ENCODE results near the gene SESTD1.
"Not testable (repeated sequence)": the region's sequence is repeated elsewhere in the genome, so short reads cannot be mapped to it uniquely, and the experiment has no call there.

SESTD1 gene

DNA sequence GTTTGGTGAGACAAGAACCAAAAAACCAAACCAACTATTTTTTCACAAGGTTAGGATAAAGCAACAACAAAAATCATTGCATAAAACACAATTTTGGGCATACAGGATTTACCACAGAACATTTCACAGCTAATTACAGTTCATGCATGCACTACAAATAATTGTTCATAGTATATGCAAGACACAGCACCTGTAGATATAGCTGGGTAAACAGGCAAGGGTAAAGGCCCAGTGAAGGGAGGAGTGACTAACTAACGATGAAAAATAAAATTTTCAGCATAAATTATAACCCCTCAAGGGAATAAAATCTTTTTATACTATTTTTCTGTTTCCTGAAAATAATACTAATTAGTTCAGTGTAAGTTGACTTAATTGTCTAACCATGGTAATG, 141.4 kb downstream of the SESTD1 start:
- no peak overlapping the region for H3K27ac Mint-ChIP-seq
- peaks cover 15 to 24% of the 10 kb centered on the region in 2 donors for H3K36me3 Mint-ChIP-seq
- no peaks in the 10 kb centered on the region for H3K9me3 Mint-ChIP-seq
- H3K4me1 Mint-ChIP-seq: peaks cover 5 to 7% of the 10 kb centered on the region in 2 donors
- ATAC-seq (replicated peaks) (peak; percentile 83 to 87), DNase-seq (no peak)
- no peaks in the 10 kb centered on the region for H3K27me3 Mint-ChIP-seq
- no peak overlapping the region for H3K4me3 Mint-ChIP-seq

DNA sequence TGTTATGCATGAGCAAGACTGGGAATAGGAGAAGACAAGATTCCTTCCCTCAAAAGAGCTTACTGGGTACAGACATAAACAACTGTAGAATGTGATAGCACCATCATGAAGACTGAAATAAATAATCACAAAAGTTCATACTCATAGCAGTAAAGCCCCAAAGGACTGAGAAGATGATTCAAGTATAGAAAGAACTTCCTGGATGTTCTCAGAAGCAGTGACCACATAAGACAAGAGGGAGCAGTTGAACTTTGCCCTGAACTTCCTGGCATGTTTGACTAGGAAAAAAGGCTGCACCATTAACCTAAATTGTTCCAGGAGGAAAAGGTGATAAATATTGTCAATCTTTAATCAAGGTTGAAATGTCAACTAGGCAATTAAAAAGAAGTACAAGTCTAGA, 156.9 kb downstream of the SESTD1 start:
- no peak for DNase-seq

DNA sequence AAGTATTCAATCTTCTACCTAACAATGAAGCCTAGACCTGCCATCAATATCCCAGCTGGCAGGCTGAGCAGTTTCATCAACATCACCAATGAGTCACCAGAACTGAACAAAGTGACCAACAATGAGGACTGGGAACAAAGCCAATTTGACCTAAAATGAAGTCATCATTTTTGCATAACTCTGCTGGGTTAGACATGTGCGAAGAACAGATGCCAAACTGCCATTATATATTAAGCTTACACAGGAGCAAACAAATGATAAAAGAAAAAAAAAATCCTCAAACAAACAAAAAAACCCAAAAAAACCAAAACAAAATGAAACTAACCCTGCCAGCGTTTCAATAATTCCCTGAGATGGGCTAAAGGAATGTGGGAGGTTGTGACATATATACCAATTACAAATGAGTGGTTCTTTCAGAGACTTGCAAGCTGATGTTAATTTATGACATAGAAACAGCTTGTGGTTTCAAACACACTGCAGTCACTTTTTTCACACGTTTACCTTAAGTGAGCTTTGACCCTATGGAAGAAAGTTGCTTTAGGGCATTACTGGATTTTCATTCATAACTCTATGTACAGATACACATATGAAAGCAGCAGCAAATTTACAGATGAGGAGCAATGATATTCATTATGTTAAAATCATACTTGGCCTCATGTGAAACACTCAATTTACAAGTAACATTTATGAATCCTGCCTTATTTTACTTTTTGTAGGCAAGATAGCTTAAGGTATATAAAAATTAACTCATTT, 157.8 kb downstream of the SESTD1 start:
- no peaks in the 10 kb centered on the region for H3K9me3 Mint-ChIP-seq
- peaks cover 3 to 13% of the 10 kb centered on the region in 2 donors for H3K4me1 Mint-ChIP-seq
- H3K27me3 Mint-ChIP-seq: no peaks in the 10 kb centered on the region
- no peak overlapping the region for H3K4me3 Mint-ChIP-seq
- H3K36me3 Mint-ChIP-seq: peaks cover 19 to 21% of the 10 kb centered on the region in 2 donors
- DNase-seq (no peak), ATAC-seq (replicated peaks) (no peak)
- no peak overlapping the region for H3K27ac Mint-ChIP-seq

More for the DNA sequence above, 156.9 kb downstream of the SESTD1 start:
- H3K4me1 Mint-ChIP-seq: peaks cover 3 to 13% of the 10 kb centered on the region in 2 donors
- ATAC-seq (replicated peaks): no peak
- H3K27me3 Mint-ChIP-seq: no peaks in the 10 kb centered on the region
- H3K27ac Mint-ChIP-seq: no peak overlapping the region
- peaks cover 28 to 30% of the 10 kb centered on the region in 2 donors for H3K36me3 Mint-ChIP-seq
- H3K4me3 Mint-ChIP-seq: no peak overlapping the region
- no peaks in the 10 kb centered on the region for H3K9me3 Mint-ChIP-seq

DNA sequence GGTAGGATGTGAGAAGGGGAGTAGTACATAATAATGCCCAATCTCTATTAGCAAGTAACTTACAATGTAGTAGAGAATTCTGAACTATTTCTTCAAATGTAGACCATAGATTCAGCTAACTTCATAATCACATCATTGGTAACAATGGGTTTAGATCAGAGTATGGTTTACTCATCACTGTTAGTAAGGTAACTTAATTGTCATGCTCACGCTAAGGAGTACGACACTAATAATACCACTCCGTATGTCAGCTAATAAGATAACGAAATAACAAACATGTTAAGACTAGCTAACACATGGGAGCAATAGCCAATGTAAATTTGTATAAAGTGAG, 158.3 kb downstream of the SESTD1 start:
- Mint-ChIP-seq H3K27me3 (no peaks in the 10 kb centered on the region), H3K4me1 (peaks cover 3 to 13% of the 10 kb centered on the region in 2 donors), H3K36me3 (peaks cover 17 to 19% of the 10 kb centered on the region in 2 donors), H3K4me3 (no peak overlapping the region), H3K9me3 (no peaks in the 10 kb centered on the region), H3K27ac (no peak overlapping the region)
- DNase-seq (no peak), ATAC-seq (replicated peaks) (no peak)

DNA sequence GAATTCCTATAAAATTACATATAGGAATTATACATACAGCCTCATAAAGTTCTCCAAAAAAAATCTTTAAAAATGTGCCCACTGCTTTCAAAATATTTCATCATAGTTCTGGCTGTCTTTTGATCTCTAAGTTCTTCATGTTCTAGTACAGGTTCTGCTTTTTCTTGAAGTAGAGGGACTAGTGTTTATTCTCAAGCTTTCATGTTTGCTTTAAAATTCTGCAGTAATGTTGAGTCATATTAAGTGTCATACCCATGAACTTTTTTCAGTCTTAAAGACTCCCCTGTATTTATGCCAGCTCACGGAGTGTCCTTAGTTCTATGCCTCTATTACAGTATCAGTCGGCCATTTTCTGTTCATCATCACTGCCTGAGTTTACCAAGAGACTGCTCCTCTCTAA, 159.9 kb downstream of the SESTD1 start:
- DNase-seq: no peak
- peaks cover 3 to 13% of the 10 kb centered on the region in 2 donors for H3K4me1 Mint-ChIP-seq
- H3K27ac Mint-ChIP-seq: no peak overlapping the region
- H3K9me3 Mint-ChIP-seq: no peaks in the 10 kb centered on the region
- no peak overlapping the region for H3K4me3 Mint-ChIP-seq
- no peaks in the 10 kb centered on the region for H3K27me3 Mint-ChIP-seq
- ATAC-seq (replicated peaks): peak; percentile 33 to 48
- H3K36me3 Mint-ChIP-seq: peaks cover 13 to 17% of the 10 kb centered on the region in 2 donors

DNA sequence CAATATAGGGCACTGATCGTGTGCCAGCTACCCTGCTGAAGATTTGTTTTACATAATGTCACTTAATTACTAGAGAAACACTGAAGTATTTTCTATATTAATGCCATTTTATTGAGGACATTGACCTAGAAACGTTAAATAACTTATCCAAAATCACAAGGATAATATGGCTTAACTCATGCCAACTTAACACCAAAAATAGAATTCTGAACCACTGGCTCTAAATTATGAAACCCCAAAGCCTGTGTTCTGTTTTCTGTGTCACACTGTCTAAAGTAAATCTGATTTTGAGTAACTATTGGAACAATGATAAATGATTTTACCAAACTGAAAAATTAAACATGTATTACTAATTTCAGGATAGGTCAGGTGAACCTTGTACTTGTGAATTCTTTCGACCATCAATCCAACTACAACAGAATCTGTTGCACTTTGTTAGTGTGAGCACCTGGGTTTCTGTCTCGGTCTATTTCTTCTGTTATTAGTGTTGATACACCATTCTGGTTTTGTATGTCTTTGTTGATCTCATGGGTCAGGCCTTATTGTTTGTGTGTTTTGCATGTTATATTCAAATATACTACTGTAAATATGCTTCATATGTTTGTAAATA, 166.4 kb downstream of the SESTD1 start:
- peaks cover 22 to 29% of the 10 kb centered on the region in 2 donors for H3K4me1 Mint-ChIP-seq
- DNase-seq: no peak
- H3K9me3 Mint-ChIP-seq: no peaks in the 10 kb centered on the region
- ATAC-seq (replicated peaks): no peak
- H3K4me3 Mint-ChIP-seq: no peak overlapping the region
- no peak overlapping the region for H3K27ac Mint-ChIP-seq
- H3K36me3 Mint-ChIP-seq: no peaks in the 10 kb centered on the region
- H3K27me3 Mint-ChIP-seq: no peaks in the 10 kb centered on the region

DNA sequence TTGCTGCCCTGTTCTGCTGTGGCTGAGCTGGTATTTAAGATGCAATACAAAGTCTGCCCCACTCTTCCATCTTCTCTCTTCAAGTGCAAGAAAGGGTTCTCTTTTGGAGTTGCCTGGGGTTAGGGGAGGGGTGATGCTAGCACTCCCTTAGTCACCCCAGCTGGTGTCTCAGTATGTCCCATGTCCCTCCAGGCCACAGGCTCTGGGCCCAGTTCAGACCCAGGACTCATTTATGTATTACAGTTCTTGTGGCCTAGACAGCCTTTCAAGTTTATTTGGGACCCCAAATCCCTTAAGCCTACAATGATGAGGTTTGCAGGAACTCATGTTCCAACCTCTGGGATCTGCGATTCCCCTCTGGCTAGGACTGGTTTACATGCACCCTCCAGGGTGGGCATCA, 167.5 kb downstream of the SESTD1 start:
- DNase-seq: no peak
- ATAC-seq (replicated peaks): no peak
- Mint-ChIP-seq H3K36me3 (no peaks in the 10 kb centered on the region), H3K4me3 (no peak overlapping the region), H3K9me3 (peaks cover 0 to under 1% of the 10 kb centered on the region in 2 donors), H3K4me1 (peaks cover 22 to 29% of the 10 kb centered on the region in 2 donors), H3K27ac (no peak overlapping the region), H3K27me3 (no peaks in the 10 kb centered on the region)

DNA sequence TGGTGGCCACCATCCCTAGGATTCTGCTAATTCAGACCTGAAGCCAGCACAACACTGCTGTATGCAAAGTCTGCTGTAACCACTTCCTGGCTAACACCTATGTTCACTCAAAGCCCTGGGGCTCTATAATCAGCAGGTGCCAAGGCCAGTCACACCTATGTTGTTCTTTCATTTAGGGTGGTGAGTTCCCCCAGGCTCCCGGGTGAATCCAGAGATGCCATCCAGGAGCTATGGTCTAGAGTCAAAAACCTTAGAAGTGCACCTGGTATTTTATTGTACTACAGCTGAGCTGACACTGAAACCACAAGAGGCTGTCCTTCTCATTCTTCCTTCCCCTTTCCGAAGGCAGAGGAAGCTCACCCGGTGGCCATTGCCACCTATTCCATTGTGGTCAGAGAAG, 168.5 kb downstream of the SESTD1 start:
- Mint-ChIP-seq H3K9me3 (peaks cover 1 to 4% of the 10 kb centered on the region in 2 donors), H3K36me3 (peaks cover 0 to 1% of the 10 kb centered on the region in 2 donors), H3K4me3 (peak overlapping the region in 1 of 2 donors; percentile 10), H3K27ac (peak overlapping the region; percentile 65), H3K4me1 (peaks cover 22 to 29% of the 10 kb centered on the region in 2 donors), H3K27me3 (no peaks in the 10 kb centered on the region)
- ATAC-seq (replicated peaks) (peak; percentile 92 to 95), DNase-seq (no peak)

DNA sequence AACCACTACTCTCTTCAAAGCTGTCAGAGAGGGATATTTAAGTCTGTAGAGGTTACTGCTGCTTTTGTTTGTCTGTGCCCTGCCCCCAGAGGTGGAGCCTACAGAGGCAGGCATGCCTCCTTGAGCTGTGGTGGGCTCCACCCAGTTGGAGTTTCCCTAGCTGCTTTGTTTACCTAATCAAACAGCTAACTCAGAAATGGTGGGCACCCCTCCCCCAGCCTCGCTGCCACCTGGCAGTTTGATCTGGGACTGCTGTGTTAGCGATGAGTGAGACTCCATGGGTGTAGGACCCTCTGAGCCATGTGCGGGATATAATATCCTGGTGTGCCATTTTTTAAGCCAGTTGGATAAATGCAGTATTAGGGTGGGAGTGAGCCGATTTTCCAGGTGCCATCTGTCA, 171.7 kb downstream of the SESTD1 start:
- not testable (repeated sequence) for H3K4me3 Mint-ChIP-seq; H3K36me3 Mint-ChIP-seq; H3K9me3 Mint-ChIP-seq; H3K27me3 Mint-ChIP-seq; H3K27ac Mint-ChIP-seq; ATAC-seq (replicated peaks); DNase-seq
- peaks cover 22 to 29% of the 10 kb centered on the region in 2 donors for H3K4me1 Mint-ChIP-seq

DNA sequence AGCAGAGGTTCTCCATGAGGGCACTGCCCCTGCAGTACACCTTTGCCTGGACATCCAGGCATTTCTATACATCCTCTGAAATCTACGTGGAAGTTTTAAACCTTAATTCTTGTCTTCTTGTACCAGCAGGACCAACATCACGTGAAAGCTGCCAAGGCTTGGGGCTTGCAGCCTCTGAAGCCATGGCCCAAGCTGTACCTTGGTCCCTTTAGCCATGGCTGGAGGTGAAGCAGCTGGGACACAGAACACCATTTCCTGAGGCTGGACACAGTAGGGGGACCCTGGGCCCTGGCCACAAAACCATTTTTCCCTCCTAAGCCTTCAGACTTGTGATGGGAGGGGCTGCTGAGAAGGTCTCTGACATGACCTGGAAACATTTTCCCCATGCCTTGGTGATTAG, 181.9 kb downstream of the SESTD1 start:
- no peaks in the 10 kb centered on the region for H3K27me3 Mint-ChIP-seq
- H3K9me3 Mint-ChIP-seq: peaks cover 15% of the 10 kb centered on the region in 2 donors
- H3K4me1 Mint-ChIP-seq: peaks cover 0 to 2% of the 10 kb centered on the region in 2 donors
- peaks cover 4 to 6% of the 10 kb centered on the region in 2 donors for H3K36me3 Mint-ChIP-seq
- ATAC-seq (replicated peaks) (no peak), DNase-seq (no peak)
- no peak overlapping the region for H3K27ac Mint-ChIP-seq
- no peak overlapping the region for H3K4me3 Mint-ChIP-seq

DNA sequence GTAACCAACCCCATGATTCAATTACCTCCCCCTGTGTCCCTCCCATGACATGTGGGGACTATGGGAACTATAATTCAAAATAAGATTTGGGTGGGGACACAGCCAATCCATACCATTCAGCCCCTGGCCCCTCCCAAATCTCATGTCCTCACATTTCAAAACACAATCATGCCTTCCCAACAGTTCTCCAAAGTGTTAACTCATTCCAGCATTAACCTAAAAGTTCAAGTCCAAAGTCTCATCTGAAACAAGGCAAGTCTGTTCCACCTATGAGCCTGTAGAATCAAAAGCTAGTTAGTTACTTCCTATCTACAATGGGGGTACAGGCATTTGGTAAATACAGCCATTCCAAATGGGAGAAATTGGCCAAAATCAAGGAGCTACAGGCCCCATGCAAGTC, 182.7 kb downstream of the SESTD1 start:
- no peak overlapping the region for H3K4me3 Mint-ChIP-seq
- ATAC-seq (replicated peaks): no peak
- H3K27ac Mint-ChIP-seq: no peak overlapping the region
- peaks cover 20 to 21% of the 10 kb centered on the region in 2 donors for H3K9me3 Mint-ChIP-seq
- H3K4me1 Mint-ChIP-seq: peaks cover 0 to 2% of the 10 kb centered on the region in 2 donors
- no peaks in the 10 kb centered on the region for H3K27me3 Mint-ChIP-seq
- no peak for DNase-seq
- peaks cover 10 to 11% of the 10 kb centered on the region in 2 donors for H3K36me3 Mint-ChIP-seq

DNA sequence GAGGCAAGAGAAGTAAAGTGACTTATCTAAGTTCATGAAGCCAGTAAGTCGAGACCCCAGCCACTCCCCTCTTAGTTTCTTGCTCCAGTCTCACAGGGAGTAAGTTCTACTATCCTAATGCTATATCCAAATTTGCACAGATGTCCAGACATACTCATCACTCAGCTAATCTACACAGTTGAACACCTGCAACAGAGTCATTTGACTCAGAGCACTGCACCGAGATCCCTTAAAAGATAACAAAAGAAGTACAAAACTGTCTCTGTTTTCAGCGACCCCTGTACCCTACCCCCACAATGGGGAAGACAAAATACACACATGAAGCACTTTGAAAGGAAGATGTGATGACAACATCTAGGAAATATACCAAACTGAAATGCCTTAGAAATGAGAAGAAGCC, 192.1 kb downstream of the SESTD1 start:
- DNase-seq (no peak), ATAC-seq (replicated peaks) (no peak)
- Mint-ChIP-seq H3K27me3 (no peaks in the 10 kb centered on the region), H3K36me3 (peaks cover 10 to 17% of the 10 kb centered on the region in 2 donors), H3K9me3 (peaks cover 17 to 19% of the 10 kb centered on the region in 2 donors), H3K4me1 (no peaks in the 10 kb centered on the region), H3K27ac (no peak overlapping the region), H3K4me3 (no peak overlapping the region)

DNA sequence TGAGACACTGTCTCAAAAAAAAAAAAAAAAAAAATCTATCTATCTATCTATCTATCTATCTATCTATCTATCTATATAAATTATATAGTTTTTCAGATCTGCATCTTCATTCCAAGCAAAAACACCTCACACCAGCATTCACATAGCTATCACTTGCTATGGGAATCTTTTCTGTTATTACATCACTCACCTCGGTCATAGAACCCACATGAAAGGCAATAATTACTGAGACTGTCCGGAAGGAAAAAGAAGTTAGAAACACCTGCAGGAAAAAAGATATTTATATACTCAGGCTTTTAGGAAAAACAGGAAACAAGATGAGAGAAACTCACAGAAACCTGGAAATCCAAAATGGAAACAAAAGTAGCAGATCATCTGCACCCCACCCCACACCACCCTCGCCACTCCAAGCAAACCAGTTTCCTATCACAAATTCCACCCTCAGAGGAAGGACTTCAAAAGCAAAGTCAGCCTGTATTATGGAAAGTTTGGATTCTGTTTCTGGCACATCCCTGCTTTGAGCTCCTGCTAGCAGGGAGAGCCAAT, 192.7 kb downstream of the SESTD1 start:
- no peaks in the 10 kb centered on the region for H3K27me3 Mint-ChIP-seq
- peaks cover 4 to 10% of the 10 kb centered on the region in 2 donors for H3K36me3 Mint-ChIP-seq
- H3K4me3 Mint-ChIP-seq: no peak overlapping the region
- no peak for DNase-seq
- ATAC-seq (replicated peaks): no peak
- H3K27ac Mint-ChIP-seq: no peak overlapping the region
- H3K9me3 Mint-ChIP-seq: peaks cover 11 to 15% of the 10 kb centered on the region in 2 donors
- H3K4me1 Mint-ChIP-seq: no peaks in the 10 kb centered on the region

DNA sequence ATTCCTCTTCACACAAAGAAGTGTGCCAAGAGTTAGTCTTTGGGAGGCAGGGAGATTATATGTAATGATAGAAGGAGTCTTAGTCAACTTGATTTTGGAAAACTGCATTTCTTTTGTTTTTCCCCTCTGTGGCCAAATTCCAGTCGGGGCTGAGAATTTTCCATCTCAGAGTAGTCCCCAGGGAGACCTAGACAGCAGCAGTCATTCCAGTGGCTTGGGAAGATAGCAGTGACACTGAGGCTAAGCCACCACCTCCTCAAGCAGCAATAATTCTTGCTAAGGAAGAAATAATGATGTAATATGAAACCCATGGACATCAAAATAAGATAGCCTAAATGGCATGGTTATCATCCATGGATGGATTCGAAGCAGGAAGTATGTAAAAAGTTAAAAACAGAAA, 193.7 kb downstream of the SESTD1 start:
- peaks cover 10 to 11% of the 10 kb centered on the region in 2 donors for H3K9me3 Mint-ChIP-seq
- no peak for ATAC-seq (replicated peaks)
- H3K4me3 Mint-ChIP-seq: no peak overlapping the region
- H3K27me3 Mint-ChIP-seq: no peaks in the 10 kb centered on the region
- no peaks in the 10 kb centered on the region for H3K4me1 Mint-ChIP-seq
- no peak for DNase-seq
- peaks cover 0 to 6% of the 10 kb centered on the region in 2 donors for H3K36me3 Mint-ChIP-seq
- H3K27ac Mint-ChIP-seq: no peak overlapping the region

DNA sequence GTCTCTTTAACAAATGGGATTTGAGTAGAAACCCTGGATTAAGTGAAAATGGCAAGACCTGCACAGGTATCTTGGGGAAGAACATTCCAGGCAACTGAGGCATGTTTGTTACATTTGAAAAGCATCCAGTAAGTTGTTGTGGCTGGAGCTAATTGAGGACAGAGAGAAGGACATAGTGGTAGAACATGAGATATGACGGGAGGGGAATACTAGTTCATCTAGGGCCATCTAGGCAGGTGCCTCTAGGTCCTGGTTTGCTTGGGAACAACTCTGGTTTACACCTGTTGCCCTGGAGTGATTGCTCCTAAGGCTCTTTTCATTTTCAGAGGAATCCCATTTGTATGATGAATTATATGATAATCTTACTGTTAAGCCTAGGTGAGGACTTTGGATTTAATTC, 194.9 kb downstream of the SESTD1 start:
- DNase-seq (no peak), ATAC-seq (replicated peaks) (no peak)
- H3K4me1 Mint-ChIP-seq: no peaks in the 10 kb centered on the region
- H3K27me3 Mint-ChIP-seq: no peaks in the 10 kb centered on the region
- no peak overlapping the region for H3K4me3 Mint-ChIP-seq
- H3K9me3 Mint-ChIP-seq: peaks cover 10 to 13% of the 10 kb centered on the region in 2 donors
- H3K27ac Mint-ChIP-seq: no peak overlapping the region
- H3K36me3 Mint-ChIP-seq: peaks cover 0 to 6% of the 10 kb centered on the region in 2 donors
